CD14-positive monocyte (primary cell): ENCODE measurements around the gene SELENOP. TPM values are rescaled to one million over a fixed set of nuclear protein-coding genes. Genes with fewer than 3 reads are reported as not detected.

Experiments used
- DNase-seq, 3 donors: peaks; one replicate each; pipeline ENCODE4 v3.0.0-alpha.2; 2011 to 2022
- H2AFZ ChIP-seq: 2 replicates; pipeline ENCODE4 v1.6.0; 2012; ENCODE audit warnings: mild to moderate bottlenecking, low read depth, low read length, inconsistent platforms; ENCODE audit not compliant: insufficient read depth, poor library complexity, severe bottlenecking
- H3K27ac ChIP-seq, 2 donors: 1 replicate in 1 of 2; 2 replicates in 1 of 2; pipeline ENCODE4 v1.5.1; 2012 to 2013; ENCODE audit warnings: low read length in 2 of 2, control low read depth in 1 of 2, inconsistent platforms in 1 of 2, low read depth in 1 of 2, mild to moderate bottlenecking in 1 of 2
- H3K27me3 ChIP-seq, 2 donors: one replicate each; pipeline versions ENCODE4 v1.6.0 to v1.6.1; 2011 to 2013; ENCODE audit warnings: low read length in 2 of 2; ENCODE audit not compliant: control insufficient read depth in 2 of 2, insufficient read depth in 2 of 2
- H3K36me3 ChIP-seq, 2 donors: replicated peaks in 1 of 2; 1 replicate in 1 of 2; 2 replicates in 1 of 2; pipeline versions ENCODE4 v1.5.1 to v1.6.1; 2012 to 2013; ENCODE audit warnings: low read length in 2 of 2, control low read depth in 1 of 2, inconsistent platforms in 1 of 2, mild to moderate bottlenecking in 1 of 2; ENCODE audit not compliant: insufficient read depth in 2 of 2, control insufficient read depth in 1 of 2
- H3K4me1 ChIP-seq, 2 donors: 1 replicate in 1 of 2; 2 replicates in 1 of 2; pipeline versions ENCODE4 v1.5.1 to v1.6.1; 2012 to 2013; ENCODE audit warnings: low read length in 2 of 2, control low read depth in 1 of 2, inconsistent platforms in 1 of 2, mild to moderate bottlenecking in 1 of 2, moderate library complexity in 1 of 2; ENCODE audit not compliant: insufficient read depth in 2 of 2, control insufficient read depth in 1 of 2
- H3K4me2 ChIP-seq: replicated peaks from 2 replicates; pipeline ENCODE3; 2012; ENCODE audit warnings: low read length, moderate library complexity, mild to moderate bottlenecking; ENCODE audit not compliant: poor library complexity, severe bottlenecking; ENCODE audit errors: extremely low read depth
- H3K4me3 ChIP-seq, 3 experiments: fragments of 200-600 bp in 1 of 3; sonication (generic) in 1 of 3; replicated peaks in 1 of 3; 1 replicate in 2 of 3; 2 replicates in 1 of 3; pipeline ENCODE4 v1.5.1; 2011 to 2013; ENCODE audit warnings: low read length in 3 of 3, mild to moderate bottlenecking in 3 of 3, control low read depth in 2 of 3, low read depth in 2 of 3, inconsistent platforms in 1 of 3, moderate library complexity in 1 of 3
- H3K79me2 ChIP-seq: 2 replicates; pipeline ENCODE4 v1.6.0; 2012; ENCODE audit warnings: mild to moderate bottlenecking, control low read depth, inconsistent platforms, low read length, moderate library complexity; ENCODE audit not compliant: insufficient read depth
- H3K9ac ChIP-seq: 2 replicates; pipeline ENCODE4 v1.6.0; 2017; ENCODE audit warnings: low read length, mild to moderate bottlenecking; ENCODE audit not compliant: insufficient read depth, poor library complexity, severe bottlenecking
- H3K9me3 ChIP-seq, 2 donors: replicated peaks in 1 of 2; 1 replicate in 1 of 2; 2 replicates in 1 of 2; pipeline versions ENCODE4 v1.5.1 to v1.6.1; 2012 to 2013; ENCODE audit warnings: low read length in 2 of 2, control low read depth in 1 of 2; ENCODE audit not compliant: control insufficient read depth in 1 of 2, insufficient read depth in 1 of 2
- H4K20me1 ChIP-seq: 2 replicates; pipeline ENCODE4 v1.6.0; 2012; ENCODE audit warnings: mild to moderate bottlenecking, low read length, control low read depth, moderate library complexity; ENCODE audit not compliant: insufficient read depth
- H3K27ac Mint-ChIP-seq, 7 donors: one replicate each; pipeline ENCODE4 v1.8.0; 2020; ENCODE audit warnings: mild to moderate bottlenecking in 7 of 7, mixed read lengths in 7 of 7, moderate library complexity in 6 of 7, inconsistent platforms in 2 of 7
- H3K27me3 Mint-ChIP-seq, 3 donors: one replicate each; pipeline ENCODE4 v1.8.0; 2021 to 2022; ENCODE audit warnings: low read depth in 3 of 3, mild to moderate bottlenecking in 3 of 3, mixed read lengths in 3 of 3, moderate library complexity in 3 of 3, inconsistent platforms in 1 of 3
- H3K36me3 Mint-ChIP-seq, 2 donors: one replicate each; pipeline ENCODE4 v1.8.0; 2020; ENCODE audit warnings: mixed read lengths in 2 of 2, inconsistent platforms in 1 of 2, mild to moderate bottlenecking in 1 of 2
- H3K4me1 Mint-ChIP-seq: one replicate; pipeline ENCODE4 v1.8.0; 2020; ENCODE audit warnings: mild to moderate bottlenecking, mixed read lengths
- H3K4me3 Mint-ChIP-seq, 2 donors: one replicate each; pipeline ENCODE4 v1.8.0; 2020; ENCODE audit warnings: mild to moderate bottlenecking in 2 of 2, mixed read lengths in 2 of 2, moderate library complexity in 1 of 2
- H3K9me3 Mint-ChIP-seq, 7 donors: one replicate each; pipeline ENCODE4 v1.8.0; 2020 to 2022; ENCODE audit warnings: mixed read lengths in 7 of 7, mild to moderate bottlenecking in 6 of 7, moderate library complexity in 6 of 7, inconsistent platforms in 2 of 7
- CTCF ChIP-seq: fragments of 200-600 bp; IDR thresholded peaks from one replicate; pipeline ENCODE4 v1.8.0; 2022; ENCODE audit warnings: antibody characterized with exemption, mild to moderate bottlenecking
- WGBS: methylation state at CpG from one replicate; pipeline ENCODE4 v1.1.5; 2013; ENCODE audit warnings: missing lambda C conversion rate; ENCODE audit not compliant: insufficient coverage; 5-methylcytosine and 5-hydroxymethylcytosine counted together
- intact Hi-C, 2 donors: fragments of 100-400 bp; cut with micrococcal nuclease; formaldehyde crosslinking; loops; one replicate each; pipeline versions ENCODE4 v1.15.0 to v1.15.1; 2023
- polyA plus RNA-seq, 3 donors: library from polyadenylated mRNA; depleted of rRNA in 1 of 3; unstranded in 2 of 3; stranded (reverse) in 1 of 3; fragments of 300-500 nt in 2 of 3; fragments of >200 nt in 1 of 3; fragmentation: Illumina TruSeq in 2 of 3; gene quantifications; 1 replicate in 2 of 3; 2 replicates in 1 of 3; pipeline ENCODE4 v1.2.3, GENCODE V29; 2012 to 2021

The SELENOP gene
- polyA plus RNA-seq, 3 donors = 0.24 to 0.33 TPM; not detected in 1

- no peak for TF ChIP-seq CTCF
- Histone ChIP-seq H2AFZ (no peak overlapping the region), H3K4me2 (no peak overlapping the region), H3K4me3 (no peak overlapping the region), H3K4me1 (peaks cover 8 to 13% of the 10 kb centered on the region in 2 donors), H3K36me3 (no peaks in the 10 kb centered on the region), H3K9ac (no peak overlapping the region), H3K27ac (no peak overlapping the region), H3K9me3 (no peaks in the 10 kb centered on the region), H3K27me3 (no peaks in the 10 kb centered on the region), H4K20me1 (no peaks in the 10 kb centered on the region), H3K79me2 (no peaks in the 10 kb centered on the region)
- H3K36me3 Mint-ChIP-seq = no peaks in the 10 kb centered on the region
- H3K4me3 Mint-ChIP-seq = no peak overlapping the region
- no peak overlapping the region for H3K27ac Mint-ChIP-seq
- WGBS = 100% methylated on average over 2 of the region's 3 CpGs
- H3K4me1 Mint-ChIP-seq = peaks cover 13% of the 10 kb centered on the region
- no peaks in the 10 kb centered on the region for H3K27me3 Mint-ChIP-seq
- peaks cover 0 to 3% (median 0%) of the 10 kb centered on the region in 7 donors for H3K9me3 Mint-ChIP-seq
- intact Hi-C loops = no loop called here
- no peak for DNase-seq
Observed at GRCh38 chr5:42753099-42753498, 58.6 kb downstream of the SELENOP start.

GRCh38 chr5:42751044-42751443, 60.6 kb downstream of the SELENOP start:
- WGBS = 74% methylated on average over 5 of the region's 5 CpGs
- Mint-ChIP-seq H3K36me3 (no peaks in the 10 kb centered on the region), H3K9me3 (no peaks in the 10 kb centered on the region), H3K27me3 (no peaks in the 10 kb centered on the region), H3K27ac (no peak overlapping the region), H3K4me3 (no peak overlapping the region), H3K4me1 (no peaks in the 10 kb centered on the region)
- H3K27me3 ChIP-seq = no peaks in the 10 kb centered on the region
- H3K4me3 ChIP-seq = no peak overlapping the region
- H3K4me1 ChIP-seq = no peaks in the 10 kb centered on the region
- H4K20me1 ChIP-seq = no peaks in the 10 kb centered on the region
- H3K9me3 ChIP-seq = no peaks in the 10 kb centered on the region
- intact Hi-C loops = no loop called here
- no peaks in the 10 kb centered on the region for H3K79me2 ChIP-seq
- no peaks in the 10 kb centered on the region for H3K36me3 ChIP-seq
- DNase-seq = no peak
- TF ChIP-seq CTCF = no peak
- H3K4me2 ChIP-seq = no peak overlapping the region
- no peak overlapping the region for H2AFZ ChIP-seq
- H3K27ac ChIP-seq = no peak overlapping the region
- no peak overlapping the region for H3K9ac ChIP-seq
